ENCODE data around the gene DEFB128.
"Not testable (repeated sequence)": the region's sequence is repeated elsewhere in the genome, so short reads cannot be mapped to it uniquely, and the experiment has no call there.

DEFB128 gene
- 0 to 0.09 (median 0) reads per million in 4 experiments for total RNA-seq

DNA sequence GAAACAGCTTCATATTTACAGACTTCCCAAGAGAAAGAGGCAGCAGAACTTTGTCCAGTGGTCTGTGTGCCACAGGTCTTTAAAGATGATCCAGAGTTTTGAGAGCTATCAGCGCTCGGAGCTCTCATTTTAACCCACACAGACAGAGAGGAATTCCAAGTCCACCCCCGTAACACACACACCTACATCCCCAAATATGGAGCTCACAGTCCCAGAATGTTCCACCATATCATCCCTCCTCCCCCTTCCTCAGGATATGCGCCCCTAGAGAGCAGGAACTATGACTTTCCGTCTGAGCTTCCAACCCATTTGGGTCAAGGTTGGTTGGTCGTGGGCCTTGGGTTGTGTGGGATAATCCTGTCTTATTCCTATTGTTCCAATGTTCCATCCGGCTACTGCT, at the start of gene DEFB128:
DEFB128 (minus strand) TSS at position 101 of the 400 bp plus-strand sequence; CDS start at position 13, 88 bp downstream.
- DNase-seq = no peak

- DNase-seq = no peak
These were observed 48.4 kb upstream of the DEFB128 start for GRCh38 chr20:237929-238328.

- no peak for DNase-seq
These were observed 48.0 kb upstream of the DEFB128 start for GRCh38 chr20:237489-237888.

DNA sequence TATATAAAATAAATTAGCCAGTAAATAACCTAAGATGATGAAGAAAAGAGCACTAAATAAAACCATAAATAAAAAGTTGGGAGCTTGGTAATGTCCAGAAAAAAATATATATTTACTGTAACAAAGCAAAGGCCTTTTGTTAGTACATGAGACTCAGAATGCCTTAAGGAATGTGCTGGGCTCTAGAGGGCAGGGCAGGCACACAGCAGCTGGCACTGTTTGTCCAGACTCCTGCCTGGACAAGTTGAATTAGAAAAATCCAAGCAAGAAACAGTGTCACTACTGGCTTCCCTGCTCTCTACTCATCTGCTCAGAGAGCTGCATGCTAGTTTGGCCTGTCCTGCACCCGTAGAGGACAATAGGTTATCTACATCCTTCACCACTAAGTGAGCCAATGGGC, 46.4 kb upstream of the DEFB128 start:
- DNase-seq = no peak

- no peak for DNase-seq
These were observed 38.1 kb upstream of the DEFB128 start for GRCh38 chr20:227439-228105.

GRCh38 chr20:226958-227357, 37.4 kb upstream of the DEFB128 start, which contains the start of gene DEFB129:
DEFB129 (plus strand) TSS chr20:227258; CDS start chr20:227289, 31 bp downstream.
- DNase-seq = no peak

- DNase-seq = not testable (repeated sequence)
These were observed 36.4 kb upstream of the DEFB128 start for GRCh38 chr20:225879-226278.

DNA sequence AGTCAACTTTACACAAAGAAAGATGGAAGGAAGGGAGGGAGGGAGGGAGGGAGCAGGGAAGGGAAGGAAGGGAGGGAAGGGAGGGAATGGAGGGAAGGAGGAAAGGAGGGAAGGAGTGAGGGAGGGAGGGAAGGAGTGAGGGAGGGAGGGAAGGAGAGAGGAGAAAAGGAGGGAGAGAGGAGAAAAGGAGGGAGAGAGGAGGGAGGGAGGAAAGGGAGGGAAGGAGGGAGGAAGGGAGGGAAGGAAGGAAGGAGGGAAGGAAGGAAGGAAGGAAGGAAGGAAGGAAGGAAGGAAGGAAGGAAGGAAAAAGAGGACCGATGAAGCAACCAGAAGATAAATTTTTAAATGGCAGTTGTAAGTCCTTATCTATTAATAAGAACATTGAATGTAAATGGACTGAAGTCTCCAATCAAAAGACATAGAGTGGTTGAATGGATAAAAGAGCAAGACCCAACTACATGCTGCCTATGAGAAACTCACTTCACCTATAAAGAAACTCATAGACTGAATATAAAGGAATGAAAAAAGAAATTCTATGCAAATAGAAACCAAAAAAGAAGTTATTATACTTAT, 31.8 kb upstream of the DEFB128 start:
- no peak for DNase-seq

DNA sequence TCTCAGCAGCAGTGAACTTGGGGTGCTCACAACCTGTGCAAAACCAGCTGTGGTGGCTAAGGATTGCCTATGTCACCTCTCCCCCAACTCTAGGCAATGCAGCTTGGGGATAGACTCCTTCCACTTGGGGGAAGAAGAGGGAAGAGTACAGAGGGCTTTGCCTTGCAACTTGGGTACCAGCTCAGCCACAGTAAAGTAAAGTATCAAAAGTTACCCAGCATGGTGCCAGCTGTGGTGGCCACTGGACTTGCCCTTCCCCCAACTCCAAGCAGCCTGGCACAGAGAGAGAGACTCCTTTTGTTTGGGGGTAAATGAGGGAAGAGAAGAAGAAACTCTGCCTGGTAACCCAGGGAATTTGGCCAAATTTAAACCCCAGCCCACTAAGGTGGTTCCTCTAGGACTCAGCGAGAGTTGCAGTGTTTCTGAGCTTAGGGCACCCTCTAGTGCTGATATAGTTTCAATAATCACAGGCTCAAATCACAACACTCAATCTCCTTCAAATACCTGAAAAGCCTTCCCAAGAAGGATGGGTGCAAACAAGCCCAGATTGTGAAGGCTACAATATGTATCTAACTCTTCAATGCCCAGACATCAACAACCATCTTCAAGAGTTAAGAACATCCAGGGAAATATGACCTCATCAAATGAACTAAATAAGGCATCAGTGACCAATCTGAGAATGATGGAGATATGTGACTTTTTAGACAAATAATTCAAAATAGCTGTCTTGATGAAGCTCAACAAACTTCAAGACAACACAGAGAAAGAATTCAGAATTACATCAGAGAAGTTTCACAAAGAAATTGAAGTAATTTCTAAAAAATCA, 30.0 kb upstream of the DEFB128 start:
- DNase-seq = no peak

- DNase-seq = no peak
These were observed 27.8 kb upstream of the DEFB128 start for GRCh38 chr20:217266-217665.

DNA sequence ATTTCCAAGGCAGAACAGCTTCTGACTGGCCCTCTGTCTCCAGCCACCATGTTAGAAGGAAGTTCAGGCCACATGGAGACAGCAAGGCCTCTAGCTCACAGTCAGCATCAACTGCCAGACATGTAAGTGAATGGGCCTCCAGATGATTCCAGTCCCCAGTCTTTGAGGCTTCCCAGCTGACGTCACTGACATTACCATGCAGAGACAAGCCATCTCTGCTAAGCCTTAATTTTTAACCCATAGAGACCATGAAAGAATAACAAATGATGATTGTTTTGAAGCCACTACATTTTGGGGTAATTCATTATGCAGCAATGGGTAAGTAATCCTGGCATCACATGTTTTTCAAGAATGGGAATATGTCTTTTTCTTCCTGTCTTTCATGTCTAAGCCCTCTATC, 26.3 kb upstream of the DEFB128 start:
- no peak for DNase-seq

DNA sequence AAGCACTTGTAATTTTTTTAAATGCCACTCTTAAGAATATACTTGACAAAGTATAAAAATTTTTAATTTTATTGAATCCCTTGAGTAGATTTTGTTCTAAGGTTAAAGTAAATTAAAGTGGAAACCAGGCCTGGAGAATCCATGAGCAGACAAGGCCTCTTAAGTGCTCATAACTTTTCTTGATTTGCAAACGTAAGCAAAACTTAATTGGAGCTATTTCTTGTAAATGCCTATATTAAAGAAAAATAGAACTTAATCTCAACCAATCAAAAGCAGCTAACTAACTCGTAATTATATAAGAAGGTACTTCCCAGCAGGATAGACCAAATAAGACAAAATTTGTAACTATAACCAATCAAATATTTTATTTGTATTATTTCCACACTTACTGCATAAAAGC, 24.9 kb upstream of the DEFB128 start:
- no peak for DNase-seq

DNA sequence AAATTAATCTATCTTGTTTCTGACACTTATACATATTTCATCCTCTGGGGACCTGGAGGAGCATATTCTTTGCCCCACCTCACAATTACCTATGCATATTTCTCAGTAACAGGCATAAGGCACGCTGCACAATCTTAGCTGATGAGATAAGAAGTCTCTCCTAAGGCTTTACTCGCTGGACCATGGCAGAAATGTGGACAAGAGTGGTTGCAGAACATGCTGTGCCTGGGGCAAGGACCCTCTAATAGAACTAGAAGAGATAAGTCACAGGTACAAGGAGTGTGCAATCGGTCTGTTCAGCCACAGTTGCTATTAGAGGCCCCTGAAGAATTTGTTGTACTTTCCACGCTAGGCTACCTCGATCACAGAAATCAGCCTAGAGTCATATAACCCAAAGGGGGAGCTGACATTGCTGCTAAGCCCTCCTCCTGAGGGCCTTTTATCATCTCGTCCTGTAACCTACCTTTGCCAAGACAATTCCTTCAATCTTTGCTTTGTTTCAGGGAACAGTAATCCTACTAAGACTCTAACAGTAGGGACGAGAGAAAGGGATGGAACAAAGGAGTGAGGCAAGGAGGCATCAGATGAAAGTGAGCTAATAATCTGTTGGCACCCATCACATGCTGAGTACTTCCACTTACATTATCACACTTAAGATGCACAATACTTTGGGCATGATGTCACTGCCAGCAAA, 21.4 kb upstream of the DEFB128 start:
- no peak for DNase-seq

GRCh38 chr20:208942-209566, 19.5 kb upstream of the DEFB128 start:
- no peak for DNase-seq

DNA sequence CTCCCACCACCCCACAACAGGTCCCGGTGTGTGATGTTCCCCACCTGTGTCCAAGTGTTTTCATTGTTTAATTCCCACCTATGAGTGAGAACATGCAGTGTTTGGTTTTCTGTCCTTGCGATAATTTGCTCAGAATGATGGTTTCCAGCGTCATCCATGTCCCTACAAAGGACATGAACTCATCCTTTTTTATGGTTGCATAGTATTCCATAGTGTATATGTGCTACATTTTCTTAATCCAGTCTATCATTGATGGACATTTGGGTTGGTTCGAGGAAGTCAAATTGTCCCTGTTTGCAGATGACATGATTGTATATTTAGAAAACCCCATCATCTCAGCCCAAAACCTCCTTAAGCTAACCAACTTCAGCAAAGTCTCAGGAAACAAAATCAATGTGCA, 14.1 kb upstream of the DEFB128 start:
- not testable (repeated sequence) for DNase-seq

DNA sequence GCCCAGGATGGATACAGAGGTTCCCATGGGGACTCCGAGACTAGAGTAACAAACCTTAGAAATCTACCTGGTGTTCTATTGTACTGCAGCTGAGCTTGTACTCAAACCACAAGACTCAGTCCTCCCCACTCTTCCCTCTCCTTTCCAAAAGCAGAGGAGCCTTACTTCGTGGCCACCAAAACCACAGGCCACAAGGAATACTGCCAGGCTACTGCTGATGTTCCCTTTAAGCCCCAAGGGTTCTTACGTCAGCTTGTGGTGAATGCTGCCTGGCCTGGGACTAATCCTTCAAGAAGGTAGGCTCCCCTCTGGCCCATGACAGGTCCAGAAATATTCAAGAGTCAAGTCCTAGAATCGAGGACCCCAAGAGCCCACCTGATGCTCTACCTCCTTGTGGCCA, 10.5 kb upstream of the DEFB128 start:
- no peak for DNase-seq

GRCh38 chr20:198225-198624, 8.7 kb upstream of the DEFB128 start:
- no peak for DNase-seq

DNA sequence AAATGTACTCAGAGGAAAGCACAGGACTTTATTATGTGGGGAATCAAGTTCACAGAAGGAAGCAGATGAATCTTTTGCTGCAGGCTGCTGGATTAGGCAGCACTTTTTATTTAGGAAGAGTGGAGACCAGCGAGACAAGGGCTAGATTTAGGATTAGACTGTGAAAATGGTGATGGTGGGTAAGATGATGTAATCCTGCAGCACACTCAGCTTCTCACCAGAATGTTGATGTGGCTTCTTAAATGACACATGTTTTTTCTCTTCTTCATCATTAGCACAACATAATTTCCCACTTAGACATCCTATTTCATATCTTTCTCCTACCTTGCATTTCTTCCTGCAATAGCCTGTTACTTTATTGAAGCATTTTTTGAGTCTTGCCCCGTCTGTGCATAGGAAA, 1.8 kb downstream of the DEFB128 start:
- no peak for DNase-seq

- DNase-seq = no peak
These were observed 5.2 kb downstream of the DEFB128 start for GRCh38 chr20:184288-184687.

DNA sequence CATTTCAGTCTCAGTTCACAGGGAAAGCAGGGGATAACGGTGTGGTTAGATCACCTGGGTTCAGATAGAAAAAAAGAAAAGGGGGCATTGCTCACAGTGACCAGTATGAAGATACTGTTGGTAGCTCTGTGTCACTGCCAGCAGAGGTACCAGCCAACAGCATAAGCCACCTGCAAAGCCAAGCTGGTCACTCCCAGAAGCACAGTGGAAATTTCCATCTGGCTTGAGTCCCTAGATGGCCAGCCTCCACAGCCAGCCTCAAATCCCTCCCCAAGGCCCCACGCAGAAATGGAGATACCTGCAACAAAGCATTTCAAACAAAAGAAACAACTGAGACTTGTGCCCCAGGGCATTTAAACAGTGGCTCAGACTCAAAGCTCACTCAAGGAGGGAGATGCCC, 20.6 kb downstream of the DEFB128 start:
- DNase-seq = no peak

DNA sequence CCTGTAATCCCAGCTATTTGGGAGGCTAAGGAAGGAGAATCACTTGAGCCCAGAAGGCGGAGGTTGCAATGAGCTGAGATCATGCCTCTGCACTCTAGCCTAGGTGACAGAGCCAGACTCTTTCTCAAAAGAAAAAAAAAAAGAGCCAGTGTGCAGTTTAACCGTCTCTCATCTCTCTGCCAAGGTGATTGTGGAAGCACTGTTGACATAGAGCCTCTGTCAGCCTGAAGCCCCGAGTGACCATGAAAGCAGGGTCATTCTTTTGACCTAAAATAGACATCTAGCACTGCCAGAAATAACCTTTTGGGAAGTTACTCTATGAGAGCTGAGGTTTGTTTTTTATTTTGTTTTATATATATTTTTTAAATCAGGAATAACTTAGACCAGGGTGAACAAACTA, 24.9 kb downstream of the DEFB128 start:
- no peak for DNase-seq

- DNase-seq = no peak
These were observed 32.4 kb downstream of the DEFB128 start, which contains the start of gene DEFB127 for GRCh38 chr20:157154-157553. DEFB127 (plus strand) TSS chr20:157454; CDS start chr20:157545, 91 bp downstream.

DNA sequence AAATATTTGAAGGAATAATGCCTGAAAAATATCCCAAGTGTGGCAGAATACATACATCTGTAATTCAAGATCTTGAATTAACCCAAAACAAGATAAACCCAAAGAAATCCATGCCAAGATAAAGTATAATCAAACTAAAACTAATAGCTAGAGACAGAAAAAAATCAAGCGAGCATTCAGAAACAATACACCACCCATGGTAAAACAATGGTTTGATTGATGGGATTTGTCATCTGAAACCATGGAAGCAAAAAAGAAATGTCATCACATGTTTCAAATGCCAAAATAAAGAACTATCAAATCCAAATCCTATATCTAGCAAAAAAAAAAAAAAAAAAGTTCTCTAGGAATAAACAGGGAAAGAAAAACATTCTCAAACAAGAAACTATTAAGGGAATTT, 37.4 kb downstream of the DEFB128 start:
- no peak for DNase-seq
